AG09319 (cell line): ENCODE measurements around the gene TRDMT1.

Experiments
- DNase-seq: peaks from one replicate; pipeline ENCODE4 v3.0.0-alpha.2; 2010; ENCODE audit warnings: low read depth; ENCODE audit errors: extremely low read depth
- CTCF ChIP-seq: IDR thresholded peaks from 2 replicates; pipeline ENCODE4 v1.5.1; 2011; ENCODE audit warnings: low read depth, mild to moderate bottlenecking, inconsistent platforms, low read length, moderate library complexity

TRDMT1 gene

GRCh38 chr10:17101257-17101909 is 100.1 kb downstream of the TRDMT1 start:
- TF ChIP-seq CTCF = no peak
- no peak for DNase-seq

- no peak for TF ChIP-seq CTCF
- no peak for DNase-seq
Observed at GRCh38 chr10:17100586-17100985, 100.9 kb downstream of the TRDMT1 start.

GRCh38 chr10:17098012-17098411 is 103.5 kb downstream of the TRDMT1 start:
- TF ChIP-seq CTCF = no peak
- no peak for DNase-seq
